22Rv1 (cell line): ENCODE measurements around the gene USP50.

Experiments
- H3K27ac ChIP-seq: fragments of 450-650 bp; 2 replicates; pipeline ENCODE4 v1.5.1; 2017
- ZFX ChIP-seq: fragments of 450-650 bp; IDR thresholded peaks from 2 replicates; pipeline ENCODE4 v1.6.1; 2017; ENCODE audit warnings: antibody characterized with exemption, borderline replicate concordance
- TF ChIP-seq, protein P1 (sequence below): fragments of 450-650 bp; IDR thresholded peaks from 2 replicates; pipeline ENCODE4 v1.5.1; 2017; ENCODE audit warnings: mild to moderate bottlenecking

USP50 gene

DNA sequence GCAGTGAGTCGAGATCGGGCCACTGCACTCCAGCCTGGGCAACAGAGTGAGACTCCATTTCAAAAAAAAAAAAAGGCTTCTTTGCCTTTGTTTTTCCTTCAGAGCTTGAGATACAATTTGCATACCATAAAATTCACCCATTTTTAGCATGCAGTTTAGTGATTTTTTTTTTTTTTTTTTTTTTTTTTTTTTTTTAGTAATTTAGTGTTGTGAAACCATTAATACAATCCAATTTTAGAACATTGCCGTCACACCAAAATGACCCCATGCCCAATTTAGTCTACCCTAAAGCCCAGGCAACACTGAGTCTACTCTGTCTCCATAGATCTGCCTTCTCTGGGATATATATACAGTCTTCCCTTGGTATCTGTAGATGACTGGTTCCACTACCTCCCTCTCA lies 61.1 kb downstream of the USP50 start:
- TF ChIP-seq, protein P1, sequence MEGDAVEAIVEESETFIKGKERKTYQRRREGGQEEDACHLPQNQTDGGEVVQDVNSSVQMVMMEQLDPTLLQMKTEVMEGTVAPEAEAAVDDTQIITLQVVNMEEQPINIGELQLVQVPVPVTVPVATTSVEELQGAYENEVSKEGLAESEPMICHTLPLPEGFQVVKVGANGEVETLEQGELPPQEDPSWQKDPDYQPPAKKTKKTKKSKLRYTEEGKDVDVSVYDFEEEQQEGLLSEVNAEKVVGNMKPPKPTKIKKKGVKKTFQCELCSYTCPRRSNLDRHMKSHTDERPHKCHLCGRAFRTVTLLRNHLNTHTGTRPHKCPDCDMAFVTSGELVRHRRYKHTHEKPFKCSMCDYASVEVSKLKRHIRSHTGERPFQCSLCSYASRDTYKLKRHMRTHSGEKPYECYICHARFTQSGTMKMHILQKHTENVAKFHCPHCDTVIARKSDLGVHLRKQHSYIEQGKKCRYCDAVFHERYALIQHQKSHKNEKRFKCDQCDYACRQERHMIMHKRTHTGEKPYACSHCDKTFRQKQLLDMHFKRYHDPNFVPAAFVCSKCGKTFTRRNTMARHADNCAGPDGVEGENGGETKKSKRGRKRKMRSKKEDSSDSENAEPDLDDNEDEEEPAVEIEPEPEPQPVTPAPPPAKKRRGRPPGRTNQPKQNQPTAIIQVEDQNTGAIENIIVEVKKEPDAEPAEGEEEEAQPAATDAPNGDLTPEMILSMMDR, result no peak
- no peak for TF ChIP-seq ZFX
- no peak overlapping the region for H3K27ac ChIP-seq

DNA sequence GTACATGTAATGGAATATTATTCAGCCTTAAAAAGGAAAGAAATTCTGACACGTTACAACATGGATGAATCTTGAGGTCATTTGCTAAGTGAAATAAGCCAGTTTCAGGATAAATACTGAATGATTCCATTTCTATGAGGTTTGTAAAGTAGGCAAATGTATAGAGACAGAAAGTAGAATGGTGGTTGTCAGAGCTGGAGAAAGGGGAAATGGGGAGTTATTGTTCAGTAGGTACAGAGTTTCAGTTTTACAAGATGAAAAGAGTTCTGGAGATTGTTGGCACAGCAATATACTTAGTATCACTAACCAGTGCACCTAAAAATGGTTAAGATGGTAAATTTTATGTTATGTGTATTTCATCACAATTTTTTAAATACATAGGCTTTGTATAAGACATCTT lies 61.7 kb downstream of the USP50 start:
- no peak for TF ChIP-seq ZFX
- TF ChIP-seq, protein P1, result no peak
- no peak overlapping the region for H3K27ac ChIP-seq

DNA sequence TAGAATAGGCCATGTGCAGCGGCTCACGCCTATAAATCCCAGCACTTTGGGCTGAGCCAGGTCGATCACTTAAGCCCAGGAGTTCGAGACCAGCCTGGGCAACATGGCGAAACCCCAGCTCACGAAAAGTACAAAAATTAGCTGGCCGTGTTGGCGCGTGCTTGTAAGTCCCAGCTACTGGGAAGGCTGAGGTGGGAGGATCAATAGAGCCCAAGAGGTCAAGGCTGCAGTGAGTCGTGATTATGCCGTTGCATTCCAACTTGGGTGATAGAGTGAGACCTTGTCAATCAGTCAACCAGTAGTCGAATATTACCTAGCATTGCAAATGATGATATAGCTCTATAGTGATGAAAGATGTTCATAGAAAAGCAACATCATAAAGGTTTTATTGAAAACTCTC lies 70.3 kb downstream of the USP50 start:
- H3K27ac ChIP-seq, result no peak overlapping the region
- TF ChIP-seq, protein P1, result no peak
- no peak for TF ChIP-seq ZFX

DNA sequence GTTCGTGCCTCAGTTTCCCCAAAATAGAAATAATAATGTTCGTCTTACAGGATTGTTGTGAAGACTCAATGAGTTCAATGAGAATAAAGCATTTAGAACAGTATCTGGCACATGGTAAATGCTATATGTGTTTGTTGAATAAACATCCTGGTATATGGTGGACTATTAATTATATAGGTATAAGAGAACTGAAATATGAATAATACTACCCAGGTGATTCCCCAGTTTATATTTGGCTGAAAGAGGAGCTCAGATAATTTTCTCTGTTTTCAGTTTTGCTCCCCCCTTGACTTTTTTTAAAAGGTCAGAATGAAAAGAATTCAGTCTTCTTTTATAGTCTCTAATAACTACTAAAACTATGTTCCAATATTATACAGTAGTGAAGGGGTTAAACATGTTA lies 75.4 kb downstream of the USP50 start:
- TF ChIP-seq, protein P1, result no peak
- no peak for TF ChIP-seq ZFX

DNA sequence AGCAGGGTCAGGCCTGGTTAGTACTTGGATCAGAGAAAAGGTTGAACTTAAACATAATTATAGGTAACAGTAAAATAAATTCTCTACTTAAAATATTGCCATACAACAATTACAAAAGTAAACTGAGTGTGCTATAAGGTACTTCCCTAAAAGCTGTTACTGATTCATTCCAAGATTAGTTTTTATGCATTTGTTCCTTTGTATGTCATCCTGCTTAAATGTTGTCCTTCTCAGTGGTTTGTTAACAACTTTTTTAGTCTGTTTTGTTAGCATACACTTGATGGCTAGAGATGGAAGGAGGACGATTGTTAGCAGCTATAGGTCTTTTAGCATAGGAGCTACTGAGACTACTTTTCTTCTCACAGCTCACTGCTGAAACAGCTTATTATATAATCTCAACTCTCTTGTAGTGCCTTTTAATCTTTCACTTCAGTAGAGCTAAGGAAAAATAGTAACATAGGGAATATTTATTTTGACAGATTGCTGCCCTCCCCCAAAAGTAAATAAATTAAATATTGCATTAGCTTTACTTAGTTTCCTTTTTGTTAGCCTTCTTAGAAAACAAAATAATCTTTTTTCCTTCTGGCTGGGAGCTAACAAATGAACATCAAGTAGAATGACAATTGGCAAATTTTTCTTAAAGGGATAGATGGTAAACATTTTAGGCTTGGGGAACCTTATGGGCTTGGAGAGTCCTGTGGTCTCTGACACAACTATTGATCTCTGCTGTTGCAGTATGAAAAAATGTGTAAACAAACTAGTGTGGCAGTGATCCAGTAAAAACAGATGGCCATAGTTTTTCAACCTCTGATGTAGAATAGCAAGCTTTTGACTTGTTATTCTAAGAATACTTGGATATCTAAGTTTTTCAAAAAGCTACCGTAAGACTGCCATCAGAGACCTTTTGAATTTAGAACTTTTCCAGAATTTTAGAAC lies 82.8 kb downstream of the USP50 start:
- no peak for TF ChIP-seq ZFX
- TF ChIP-seq, protein P1, result no peak
- H3K27ac ChIP-seq, result peak overlapping the region; percentile 43

More for the DNA sequence above, 75.4 kb downstream of the USP50 start:
- no peak overlapping the region for H3K27ac ChIP-seq

DNA sequence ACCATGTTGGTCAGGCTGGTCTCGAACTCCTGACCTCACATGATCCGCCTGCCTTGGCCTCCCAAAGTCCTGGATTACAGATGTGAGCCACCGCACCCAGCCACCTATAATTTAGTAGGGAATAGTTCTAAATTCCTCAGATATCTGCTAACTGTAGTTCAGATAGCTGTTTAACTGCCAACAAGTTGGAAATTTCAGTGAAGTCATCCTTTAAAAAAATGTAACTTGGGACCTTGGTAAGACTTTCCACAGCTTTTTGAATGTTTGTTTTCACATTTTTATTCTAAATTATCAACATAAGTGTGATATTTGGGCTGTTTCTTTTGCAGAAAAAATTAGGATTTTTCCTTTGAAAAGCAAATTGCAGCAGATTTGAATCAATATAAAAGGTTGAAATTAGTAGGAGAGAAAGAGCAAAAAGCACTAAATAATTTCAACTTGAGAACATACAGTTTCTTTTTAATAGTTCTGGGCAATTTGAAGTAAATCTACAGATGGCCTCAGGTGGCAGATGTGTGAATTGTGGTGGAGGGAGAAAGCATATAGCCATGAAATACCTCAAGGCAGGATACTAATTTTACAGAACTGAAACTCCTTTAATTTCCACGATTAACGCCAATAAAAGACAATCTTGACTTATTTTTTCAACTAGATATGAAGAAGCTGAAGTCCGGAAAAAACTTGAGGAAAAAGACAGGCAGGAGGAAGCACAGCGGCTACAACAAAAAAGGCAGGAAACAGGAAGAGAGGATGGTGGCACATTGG lies 87.9 kb downstream of the USP50 start:
- TF ChIP-seq, protein P1, result no peak
- TF ChIP-seq ZFX, result no peak
- no peak overlapping the region for H3K27ac ChIP-seq

DNA sequence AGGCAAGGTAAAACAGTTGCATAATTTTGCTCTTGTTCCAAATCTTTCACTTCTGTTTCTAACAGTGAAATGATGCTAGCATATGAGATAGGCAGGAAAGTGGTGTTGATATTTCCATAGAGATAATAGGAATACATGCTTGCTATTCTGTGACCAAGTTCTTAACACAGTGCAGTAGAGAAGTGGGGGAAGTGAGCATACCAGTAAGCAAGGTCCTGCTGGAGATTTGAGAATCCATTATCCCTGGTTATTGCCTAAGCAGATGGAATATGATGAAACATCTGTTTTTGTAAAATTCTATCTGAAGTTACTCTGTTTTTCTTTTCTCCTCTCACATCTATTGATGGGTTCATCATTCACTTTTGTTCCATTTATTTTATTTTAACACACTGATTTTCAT lies 93.5 kb downstream of the USP50 start:
- TF ChIP-seq, protein P1, result no peak
- no peak for TF ChIP-seq ZFX
- no peak overlapping the region for H3K27ac ChIP-seq
